ENCODE measurements around the gene OSBPL6.

GRCh38 chr2:178275600-178275999 is 81.3 kb downstream of the OSBPL6 start:
- TF ChIP-seq CTCF (IDR thresholded peaks at IDR 0.05 in 4 of 5, conservative IDR thresholded peaks at IDR 0.05 in 1 of 5) (no peak), POLR2A (IDR thresholded peaks at IDR 0.05) (no peak)

Data from gastrocnemius medialis (tissue), 4 donors.